Measurements from ENCODE around the gene LORICRIN.

The LORICRIN gene

DNA sequence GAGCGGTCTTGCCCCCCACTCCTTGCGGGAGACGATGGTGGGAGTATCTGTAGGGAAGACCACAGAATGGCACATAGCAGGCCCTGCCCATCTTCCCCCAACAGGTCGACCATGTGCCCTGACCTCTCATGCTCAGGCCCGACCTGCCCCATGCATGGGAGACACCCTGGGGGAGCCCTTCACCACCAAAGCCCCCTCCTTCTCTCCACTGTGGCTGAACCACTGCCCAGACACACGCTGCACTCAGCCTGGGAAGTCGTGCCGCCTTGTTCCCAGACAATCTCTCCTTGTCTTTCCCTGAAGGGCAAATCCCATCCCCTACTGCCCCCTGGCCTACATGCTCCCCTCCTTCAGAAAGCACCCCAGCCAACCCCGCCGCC, 47.7 kb downstream of the LORICRIN start:
- no peak for DNase-seq

DNA sequence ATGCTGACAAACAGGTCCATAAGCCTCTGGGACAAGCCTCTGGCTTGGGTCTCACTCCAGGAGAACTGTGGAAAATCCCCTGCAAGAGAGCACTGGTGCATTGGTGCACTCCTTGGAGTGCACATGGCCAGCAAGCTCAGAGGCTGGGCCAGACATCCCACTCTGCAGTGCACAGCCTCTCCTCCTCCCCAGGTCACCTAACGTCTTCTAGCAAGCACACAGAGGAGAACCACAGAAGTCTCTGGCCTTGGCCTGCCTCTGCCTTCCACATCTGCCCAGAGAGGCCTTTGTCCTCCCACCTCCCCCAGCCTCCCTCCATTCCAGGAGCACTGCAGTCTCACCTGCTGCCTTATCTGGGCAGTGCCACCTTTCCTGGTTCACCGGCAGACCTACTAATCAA, 49.1 kb downstream of the LORICRIN start:
- no peak for DNase-seq

DNA sequence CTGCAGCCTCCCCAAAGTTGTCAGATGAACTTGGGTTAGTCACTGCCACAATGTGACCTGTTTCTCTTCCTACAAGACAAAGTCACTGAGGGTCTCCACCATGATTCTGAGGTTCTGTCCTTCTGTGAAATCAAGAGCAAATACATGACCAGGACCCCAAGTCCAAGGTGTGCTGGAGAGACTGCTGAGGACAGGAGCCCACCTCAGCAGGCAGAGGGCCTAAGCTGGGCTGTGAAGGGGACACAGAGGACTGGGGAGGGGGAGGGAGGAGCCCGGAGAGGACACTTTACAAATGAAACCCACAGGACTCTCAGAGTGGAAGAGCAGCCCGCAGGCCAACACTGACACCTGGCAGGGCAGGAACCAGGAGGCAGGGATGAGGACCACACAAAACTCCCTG, 50.0 kb downstream of the LORICRIN start:
- no peak for DNase-seq

DNA sequence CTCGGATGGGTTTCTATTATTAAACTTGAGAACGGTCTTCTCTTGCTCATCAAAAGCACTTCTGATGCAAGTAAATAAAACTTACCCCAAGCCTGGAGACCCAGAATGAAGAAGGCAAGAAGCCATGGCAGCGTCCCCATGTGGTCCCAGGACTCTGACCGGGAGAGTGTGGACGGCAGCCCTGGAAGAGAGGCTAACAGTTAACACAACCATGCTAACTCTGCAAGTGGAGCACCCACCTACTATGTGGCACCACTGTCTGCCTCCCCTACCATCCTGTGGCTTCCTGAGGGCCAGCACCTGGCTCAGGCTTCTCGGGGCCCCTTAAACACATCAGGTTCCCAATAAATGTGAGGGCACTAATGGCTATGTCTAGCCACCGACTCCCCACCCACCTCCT, 51.0 kb downstream of the LORICRIN start:
- no peak for DNase-seq

Data from COR-L47 (cell line).